A549 treated with AZD9567 at 1 μM for 4 hours (cell line): ENCODE data around the gene CCL21. TPM values are rescaled to one million over a fixed set of nuclear protein-coding genes. Genes with fewer than 3 reads are reported as not detected.

Source experiments
- total RNA-seq: library from RNA; stranded (reverse); fragments of 200-300 nt; extraction: Qiagen RNA extraction; gene quantifications from 5 replicates; pipeline ENCODE4 v1.2.3, GENCODE V29; 2022; ENCODE audit not compliant: insufficient read depth

Gene CCL21, protein sequence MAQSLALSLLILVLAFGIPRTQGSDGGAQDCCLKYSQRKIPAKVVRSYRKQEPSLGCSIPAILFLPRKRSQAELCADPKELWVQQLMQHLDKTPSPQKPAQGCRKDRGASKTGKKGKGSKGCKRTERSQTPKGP
- not detected in 5 replicates for total RNA-seq

DNA sequence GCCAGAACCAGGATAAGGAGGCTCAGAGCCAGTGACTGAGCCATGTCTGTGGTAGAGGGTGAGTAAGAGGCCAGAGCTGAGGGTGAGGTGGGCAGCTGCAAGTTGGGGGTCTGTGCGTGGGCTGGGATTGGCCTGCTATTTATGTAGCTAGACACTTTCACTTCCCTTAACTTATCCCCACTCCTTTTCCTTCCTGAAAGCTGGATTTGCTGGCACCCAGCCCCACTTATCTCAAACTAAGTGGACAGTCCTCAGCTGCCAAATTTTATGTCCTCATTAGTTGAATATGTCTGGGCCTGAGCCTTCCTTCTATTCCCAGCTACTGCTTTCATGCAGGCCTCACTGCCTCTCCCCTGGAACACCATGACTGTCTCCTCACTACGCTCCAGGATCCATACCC lies at the start of gene CCL21:
Gene CCL21, minus strand, starts transcription at position 114 of the 400 bp plus-strand sequence. Its CDS starts 70 bp downstream, at position 44.

DNA sequence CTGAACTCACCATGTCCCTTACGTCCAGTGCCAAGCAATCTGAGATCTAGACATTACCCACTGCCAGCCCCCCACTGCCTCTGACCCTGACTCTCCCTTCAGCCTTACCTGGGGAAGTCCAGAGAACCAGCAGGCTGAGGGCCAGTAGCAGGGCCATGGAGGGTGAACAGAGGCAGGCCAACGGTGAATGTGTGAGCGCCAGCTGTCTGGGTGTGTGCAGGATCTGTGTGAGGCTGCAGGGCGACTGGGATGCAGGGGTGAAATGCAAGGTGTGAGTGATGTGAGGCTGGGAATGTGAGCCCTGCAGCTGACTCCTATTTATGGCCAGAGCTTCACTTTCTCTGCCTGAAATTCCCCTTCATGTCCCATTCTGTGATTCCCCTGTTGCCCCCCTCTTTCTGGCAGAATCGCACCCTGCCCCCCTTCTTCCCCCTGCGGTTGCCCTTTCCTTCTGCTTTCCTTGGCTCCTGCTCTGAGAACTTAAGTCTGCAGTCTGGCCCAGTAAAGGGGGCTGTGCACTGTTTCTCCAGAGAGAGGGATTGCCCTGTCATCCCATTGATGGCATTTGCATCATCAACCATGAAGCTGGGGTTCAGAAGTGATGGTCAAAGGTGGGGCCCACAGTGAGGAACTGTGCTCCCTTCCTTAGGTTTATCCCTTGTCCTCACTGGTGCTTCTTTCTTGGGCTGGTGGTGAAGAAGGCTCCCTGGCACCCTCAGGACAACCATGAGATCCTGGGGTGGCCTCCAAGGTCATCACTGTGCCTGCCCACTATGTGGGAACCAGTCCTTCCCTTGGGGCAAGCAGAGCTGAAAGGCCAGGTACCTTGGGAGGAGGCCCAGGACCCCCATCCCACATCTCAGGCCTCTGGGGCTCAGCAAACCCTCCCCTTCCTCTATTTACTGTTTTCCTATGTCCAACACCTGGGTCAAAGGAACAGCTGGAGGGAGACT lies 18.7 kb downstream of the CCL21 start, which contains the start of gene CCL19:
Gene CCL19, minus strand, starts transcription at position 294 of the 953 bp plus-strand sequence. Its CDS starts 137 bp downstream, at position 157.

DNA sequence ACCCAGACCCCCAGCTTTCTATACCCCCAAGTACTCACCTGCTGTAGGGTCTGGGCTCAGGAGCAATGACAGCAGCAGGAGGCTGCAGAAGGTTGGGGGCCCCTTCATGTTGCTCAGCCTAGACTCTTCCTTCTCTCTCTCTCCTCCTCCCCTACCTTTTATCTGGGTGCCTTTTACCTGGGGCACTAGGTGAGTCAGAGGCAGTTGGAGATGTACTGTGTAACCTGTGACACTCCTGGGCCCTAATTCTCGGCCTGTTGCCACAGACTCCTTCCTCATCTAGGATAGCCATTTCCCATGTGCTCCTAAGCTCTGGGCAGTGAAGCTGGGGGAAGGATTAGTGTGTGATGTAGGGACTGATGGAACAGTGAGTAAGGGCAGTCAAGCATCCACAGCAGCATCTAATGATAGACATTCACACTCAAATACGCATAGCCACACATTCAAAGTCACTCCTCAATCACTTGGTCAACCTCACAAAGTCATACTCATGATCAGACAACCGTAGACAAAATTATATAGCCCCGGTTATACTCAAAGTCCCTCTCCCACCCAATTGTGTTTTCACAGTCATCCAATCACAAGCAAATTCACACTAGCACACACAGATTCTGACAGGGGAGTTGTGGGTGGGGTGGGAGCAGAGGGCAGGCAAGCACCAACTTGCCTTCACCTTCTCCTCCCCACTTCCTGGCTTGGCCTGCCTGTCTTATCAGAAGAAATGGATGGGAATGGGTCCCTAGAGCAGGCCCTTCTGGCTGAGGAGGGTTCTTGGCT lies 47.2 kb downstream of the CCL21 start, which contains the start of gene CCL27:
Gene CCL27, minus strand, starts transcription at position 132 of the 777 bp plus-strand sequence. Its CDS starts 24 bp downstream, at position 108.

Other genes starting within 250 kb of the CCL21 start
- gene ENHO, start 187.1 kb downstream of the CCL21 start, total RNA-seq, result 1.9 to 2.3 TPM (median 2.0 TPM) in 4 of 5 replicates, not detected in the other
- 0.03 to 0.21 TPM (median 0.16 TPM) in 4 of 5 replicates, not detected in the other for gene CNTFR, start 120.4 kb downstream of the CCL21 start, total RNA-seq
- gene RPP25L, start 98.0 kb downstream of the CCL21 start, total RNA-seq, result 34.7 to 48.6 TPM (median 45.6 TPM) in 5 replicates
- 110 to 122 TPM (median 111 TPM) in 5 replicates for gene DCTN3, start 89.6 kb downstream of the CCL21 start, total RNA-seq
- 0.14 to 0.35 TPM (median 0.25 TPM) in 4 of 5 replicates, not detected in the other for gene ARID3C, start 81.1 kb downstream of the CCL21 start, total RNA-seq
- gene SIGMAR1, start 72.3 kb downstream of the CCL21 start, total RNA-seq, result 169 to 208 TPM (median 204 TPM) in 5 replicates
- 17.9 to 23.3 TPM (median 20.5 TPM) in 5 replicates for gene GALT, start 63.5 kb downstream of the CCL21 start, total RNA-seq
- gene IL11RA, start 58.0 kb downstream of the CCL21 start, total RNA-seq, result 6.2 to 8.2 TPM (median 6.9 TPM) in 5 replicates
- 0.22 to 0.24 TPM (median 0.22 TPM) in 3 of 5 replicates, not detected in the others for gene CCL27, start 47.5 kb downstream of the CCL21 start, total RNA-seq
- gene CCL19, start 18.9 kb downstream of the CCL21 start, total RNA-seq, result not detected in 5 replicates
- gene PHF24, start 248.1 kb upstream of the CCL21 start, total RNA-seq, result 0.05 to 0.31 TPM (median 0.09 TPM) in 4 of 5 replicates, not detected in the other